ENCODE results near the gene SLC35F3.
A peak's percentile ranks its signal among the peaks of the same experiment; 100 is the strongest.

SLC35F3 gene

GRCh38 chr1:234362558-234362957 lies 458.1 kb downstream of the SLC35F3 start:
- H3K27ac ChIP-seq, result no peak overlapping the region
- no peak for TF ChIP-seq CTCF (conservative IDR thresholded peaks at IDR 0.05)

GRCh38 chr1:234368320-234369032 lies 464.0 kb downstream of the SLC35F3 start:
- TF ChIP-seq CTCF (conservative IDR thresholded peaks at IDR 0.05), result no peak
- no peak overlapping the region for H3K27ac ChIP-seq

- H3K27ac ChIP-seq, result no peak overlapping the region
- no peak for TF ChIP-seq CTCF (conservative IDR thresholded peaks at IDR 0.05)
Observed at GRCh38 chr1:234369033-234369430, 464.6 kb downstream of the SLC35F3 start.

- no peak overlapping the region for H3K27ac ChIP-seq
- no peak for TF ChIP-seq CTCF (conservative IDR thresholded peaks at IDR 0.05)
Observed at GRCh38 chr1:234369784-234370183, 465.3 kb downstream of the SLC35F3 start.

GRCh38 chr1:234371414-234371813 lies 466.9 kb downstream of the SLC35F3 start:
- H3K27ac ChIP-seq, result 0 out of 2 replicates have a peak overlapping the region, but pooled peaks have one; percentile 96
- TF ChIP-seq CTCF (conservative IDR thresholded peaks at IDR 0.05), result no peak; the same call in 1 of the 2 replicates

GRCh38 chr1:234372011-234372757 lies 467.7 kb downstream of the SLC35F3 start:
- peak overlapping the region; percentile 96 for H3K27ac ChIP-seq

More at GRCh38 chr1:234372011-234372757, 467.7 kb downstream of the SLC35F3 start:
- no peak for TF ChIP-seq CTCF (conservative IDR thresholded peaks at IDR 0.05)

All from VCaP (cell line).